Body of pancreas (tissue), 4 donors: ENCODE data around the gene HELZ2. TPM values are rescaled to one million over a fixed set of nuclear protein-coding genes. Genes with fewer than 3 reads are reported as not detected.

Source experiments
- ATAC-seq: fragments of 150-250 bp; one replicate; pipeline ENCODE4 v1.9.1; 2016
- DNase-seq, 4 donors: peaks; one replicate each; pipeline ENCODE4 v3.0.0-alpha.2; 2019
- H3K27ac ChIP-seq, 4 donors: fragments of 200-600 bp; sonication (generic); 1 replicate in 3 of 4; 2 replicates in 1 of 4; pipeline versions ENCODE4 v1.5.1 to v1.6.1; 2016 to 2019; ENCODE audit warnings: mild to moderate bottlenecking in 1 of 4, mixed read lengths in 1 of 4, moderate library complexity in 1 of 4
- H3K27me3 ChIP-seq, 2 donors: fragments of 200-600 bp; sonication (generic); one replicate each; pipeline ENCODE4 v1.6.0; 2016; ENCODE audit warnings: mild to moderate bottlenecking in 1 of 2
- H3K36me3 ChIP-seq, 2 donors: fragments of 200-600 bp; sonication (generic); replicated peaks in 1 of 2; 2 replicates each; pipeline ENCODE4 v1.5.1; 2016; ENCODE audit warnings: low read depth in 2 of 2; ENCODE audit not compliant: insufficient read depth in 1 of 2
- H3K4me1 ChIP-seq: fragments of 200-600 bp; sonication (generic); one replicate; pipeline ENCODE4 v1.6.0; 2016
- H3K4me3 ChIP-seq, 2 donors: fragments of 200-600 bp; sonication (generic); 1 replicate in 1 of 2; 2 replicates in 1 of 2; pipeline ENCODE4 v1.5.1; 2016 to 2019
- H3K9me3 ChIP-seq, 3 donors: fragments of 200-600 bp; sonication (generic); 1 replicate in 2 of 3; 2 replicates in 1 of 3; pipeline ENCODE4 v1.5.1; 2016
- CTCF ChIP-seq, 7 experiments: fragments of 450-650 bp in 4 of 7; fragments of 200-600 bp in 3 of 7; sonication (generic) in 3 of 7; IDR thresholded peaks; one replicate each; pipeline ENCODE4 v1.5.1; 2016 to 2019; ENCODE audit warnings: antibody characterized with exemption in 7 of 7
- POLR2A ChIP-seq, 3 donors: fragments of 450-650 bp; IDR thresholded peaks; one replicate each; pipeline ENCODE4 v1.6.1; 2016; ENCODE audit warnings: antibody characterized with exemption in 3 of 3, mild to moderate bottlenecking in 2 of 3
- WGBS, 2 donors: methylation state at CpG; one replicate each; pipeline ENCODE4 v1.1.5; 2017; 5-methylcytosine and 5-hydroxymethylcytosine counted together
- intact Hi-C: fragments of 100-400 bp; cut with DNase I; formaldehyde crosslinking; loops from one replicate; pipeline ENCODE4 v1.15.1; 2023
- total RNA-seq, 2 donors: library from RNA; depleted of rRNA; stranded (reverse); fragments of >200 nt; gene quantifications; one replicate each; pipeline ENCODE4 v1.1.0, GENCODE V29; 2016

HELZ2 gene
- total RNA-seq, 2 donors from 2014 or later = 20.8 to 33.3 TPM

GRCh38 chr20:63594043-63594561, 20.1 kb upstream of the HELZ2 start:
- WGBS, 2 donors = 78 to 86% methylated on average over 5 to 10 of the region's 10 CpGs
- H3K36me3 ChIP-seq = peaks cover 0 to 15% of the 10 kb centered on the region in 2 donors
- H3K27me3 ChIP-seq = no peaks in the 10 kb centered on the region
- H3K4me1 ChIP-seq = peaks cover 11% of the 10 kb centered on the region
- DNase-seq = no peak
- no peak overlapping the region for H3K4me3 ChIP-seq
- no peak overlapping the region for H3K27ac ChIP-seq
- TF ChIP-seq POLR2A (IDR thresholded peaks at IDR 0.05) (no peak), CTCF (IDR thresholded peaks at IDR 0.05) (no peak)
- intact Hi-C loops = no loop called here
- ATAC-seq = no peak
- H3K9me3 ChIP-seq = no peaks in the 10 kb centered on the region

- TF ChIP-seq POLR2A (IDR thresholded peaks at IDR 0.05) (no peak), CTCF (IDR thresholded peaks at IDR 0.05) (no peak)
- intact Hi-C loops = no loop called here
- no peaks in the 10 kb centered on the region for H3K27me3 ChIP-seq
- no peaks in the 10 kb centered on the region for H3K9me3 ChIP-seq
- peaks cover 11% of the 10 kb centered on the region for H3K4me1 ChIP-seq
- WGBS, 2 donors = 87% methylated on average over 13 of the region's 13 CpGs; no CpG with 5 or more reads in 1 of the 2 donors
- ATAC-seq = no peak
- H3K27ac ChIP-seq = no peak overlapping the region
- peaks cover 0 to 15% of the 10 kb centered on the region in 2 donors for H3K36me3 ChIP-seq
- H3K4me3 ChIP-seq = no peak overlapping the region
- DNase-seq = no peak
Observed at GRCh38 chr20:63592661-63593060, 18.6 kb upstream of the HELZ2 start.

- Histone ChIP-seq H3K4me1 (peaks cover 11% of the 10 kb centered on the region), H3K36me3 (peaks cover 0 to 15% of the 10 kb centered on the region in 2 donors), H3K4me3 (no peak overlapping the region), H3K9me3 (no peaks in the 10 kb centered on the region), H3K27ac (no peak overlapping the region), H3K27me3 (no peaks in the 10 kb centered on the region)
- no peak for DNase-seq
- intact Hi-C loops = no loop called here
- TF ChIP-seq CTCF (IDR thresholded peaks at IDR 0.05) (no peak), POLR2A (IDR thresholded peaks at IDR 0.05) (no peak)
- ATAC-seq = no peak
- 91 to 98% methylated on average over 24 to 26 of the region's 28 CpGs for WGBS, 2 donors
Observed at GRCh38 chr20:63591786-63592355, 17.8 kb upstream of the HELZ2 start.

- DNase-seq (no peak), ATAC-seq (no peak)
- H3K27ac ChIP-seq = no peak overlapping the region
- WGBS, 2 donors = 95 to 96% methylated on average over 4 of the region's 4 CpGs
- peaks cover 0 to 15% of the 10 kb centered on the region in 2 donors for H3K36me3 ChIP-seq
- no peaks in the 10 kb centered on the region for H3K27me3 ChIP-seq
- intact Hi-C loops = no loop called here
- H3K4me1 ChIP-seq = peaks cover 11% of the 10 kb centered on the region
- no peak overlapping the region for H3K4me3 ChIP-seq
- no peaks in the 10 kb centered on the region for H3K9me3 ChIP-seq
- no peak for TF ChIP-seq POLR2A (IDR thresholded peaks at IDR 0.05)
- TF ChIP-seq CTCF (IDR thresholded peaks at IDR 0.05) = no peak
Observed at GRCh38 chr20:63591147-63591533, 17.1 kb upstream of the HELZ2 start.
